Hepatocyte (in vitro differentiated cells): ENCODE results near the gene LST1. TPM values are rescaled to one million over a fixed set of nuclear protein-coding genes. Genes with fewer than 3 reads are reported as not detected.

ENCODE experiments used
- DNase-seq: peaks from one replicate; pipeline ENCODE4 v3.0.0-alpha.2; 2016; ENCODE audit warnings: low spot score
- H2AFZ ChIP-seq: fragments of 200-600 bp; sonication (generic); 2 replicates; pipeline ENCODE4 v1.6.0; 2016; ENCODE audit warnings: antibody characterized with exemption, mild to moderate bottlenecking
- H3K27ac ChIP-seq: fragments of 200-600 bp; sonication (generic); 2 replicates; pipeline ENCODE4 v1.5.1; 2016; ENCODE audit warnings: mild to moderate bottlenecking
- H3K27me3 ChIP-seq: fragments of 200-600 bp; sonication (generic); 2 replicates; pipeline ENCODE4 v1.6.1; 2016
- H3K36me3 ChIP-seq: fragments of 200-600 bp; sonication (generic); replicated peaks from 2 replicates; pipeline ENCODE4 v1.5.1; 2016; ENCODE audit warnings: low read depth; ENCODE audit not compliant: insufficient read depth
- H3K4me1 ChIP-seq: fragments of 200-600 bp; sonication (generic); 2 replicates; pipeline ENCODE4 v1.5.1; 2016; ENCODE audit warnings: mild to moderate bottlenecking, moderate library complexity; ENCODE audit not compliant: insufficient read depth
- H3K4me2 ChIP-seq: fragments of 200-600 bp; sonication (generic); 2 replicates; pipeline ENCODE4 v1.6.0; 2016
- H3K4me3 ChIP-seq: fragments of 200-600 bp; sonication (generic); 2 replicates; pipeline ENCODE4 v1.5.1; 2016; ENCODE audit warnings: mild to moderate bottlenecking
- H3K79me2 ChIP-seq: fragments of 200-600 bp; sonication (generic); 2 replicates; pipeline ENCODE4 v1.6.0; 2017; ENCODE audit warnings: mild to moderate bottlenecking
- H3K9me2 ChIP-seq: fragments of 200-600 bp; sonication (generic); replicated peaks from 2 replicates; pipeline ENCODE4 v1.6.0; 2017; ENCODE audit warnings: mild to moderate bottlenecking; ENCODE audit not compliant: insufficient read depth
- H3K9me3 ChIP-seq: fragments of 200-600 bp; sonication (generic); 2 replicates; pipeline ENCODE4 v1.5.1; 2016; ENCODE audit warnings: low read depth, mild to moderate bottlenecking
- H4K20me1 ChIP-seq: fragments of 200-600 bp; sonication (generic); 2 replicates; pipeline ENCODE4 v1.6.0; 2016; ENCODE audit warnings: mild to moderate bottlenecking; ENCODE audit not compliant: insufficient read depth, poor library complexity, severe bottlenecking
- EZH2 ChIP-seq: fragments of 200-600 bp; sonication (generic); IDR thresholded peaks from 2 replicates; pipeline ENCODE4 v1.6.1; 2016; ENCODE audit warnings: antibody characterized with exemption, mild to moderate bottlenecking, borderline replicate concordance
- EZH2phosphoT487 ChIP-seq: fragments of 200-600 bp; sonication (generic); IDR thresholded peaks from one replicate; pipeline ENCODE4 v1.6.1; 2018; ENCODE audit warnings: antibody characterized with exemption, mild to moderate bottlenecking, low read depth, moderate library complexity; ENCODE audit not compliant: unreplicated experiment, severe bottlenecking
- WGBS: methylation state at CpG from one replicate; pipeline ENCODE4 v1.1.6; 2016; ENCODE audit warnings: low lambda C conversion rate; ENCODE audit errors: missing lambda C conversion rate; 5-methylcytosine and 5-hydroxymethylcytosine counted together
- microRNA-seq: library from miRNA; unstranded; fragments of <30 nt; microRNA quantifications from one replicate; pipeline ENCODE4, GENCODE V29; 2017
- polyA plus RNA-seq: library from polyadenylated mRNA; unstranded; fragments of >200 nt; fragmentation: Nextera tagmentation; extraction: Ambion mirVana; gene quantifications from 2 replicates; pipeline ENCODE4 v1.2.1, GENCODE V29; 2016
- small RNA-seq: library from RNA; depleted of rRNA; stranded (forward); fragments of <200 nt; gene quantifications from one replicate; pipeline ENCODE3, GENCODE V24; 2014
- total RNA-seq: library from RNA; depleted of rRNA; stranded (reverse); fragments of >200 nt; gene quantifications from 2 replicates; pipeline ENCODE4 v1.2.3, GENCODE V29; 2014
- TF ChIP-seq, protein P1 (sequence below): fragments of 200-600 bp; sonication (generic); IDR thresholded peaks from 2 replicates; pipeline ENCODE4 v1.5.1; 2016; ENCODE audit warnings: antibody characterized with exemption, mild to moderate bottlenecking; ENCODE audit not compliant: poor library complexity

LST1 gene
- total and polyA plus RNA-seq, 2 experiments from 2014 or later: 2.4 TPM; not detected in 1

DNA sequence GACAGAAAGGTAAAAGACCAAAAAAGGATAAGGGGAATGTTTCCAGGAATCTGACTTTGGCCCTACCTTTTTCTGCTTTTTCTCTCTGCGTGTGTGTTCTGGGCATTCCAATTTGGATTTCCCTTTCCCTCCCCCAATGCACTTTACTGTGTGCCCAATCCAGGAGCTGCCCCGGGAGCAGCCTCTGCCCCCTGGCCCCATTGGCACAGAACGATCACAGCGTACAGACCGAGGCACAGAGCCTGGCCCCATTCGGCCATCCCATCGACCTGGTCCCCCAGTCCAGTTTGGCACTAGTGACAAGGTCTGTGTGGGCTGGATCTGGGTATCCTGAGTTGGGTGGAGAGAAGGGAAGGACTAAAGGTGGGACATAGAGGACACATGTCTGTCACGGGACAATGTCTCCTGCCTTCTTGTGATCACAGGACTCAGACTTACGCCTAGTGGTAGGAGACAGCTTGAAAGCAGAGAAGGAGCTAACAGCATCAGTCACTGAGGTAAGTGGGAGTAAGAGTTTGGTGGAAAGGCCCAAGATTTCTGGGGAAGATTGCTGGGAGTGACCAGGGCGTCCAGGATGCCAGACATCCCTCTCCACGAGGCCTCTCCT lies 49.0 kb downstream of the LST1 start:
- Histone ChIP-seq H3K4me3 (no peak overlapping the region), H3K79me2 (peaks cover 2% of the 10 kb centered on the region), H3K27ac (no peak overlapping the region), H2AFZ (no peak overlapping the region), H3K4me2 (no peak overlapping the region), H3K27me3 (no peaks in the 10 kb centered on the region), H3K4me1 (no peaks in the 10 kb centered on the region), H4K20me1 (peaks cover 3% of the 10 kb centered on the region), H3K9me2 (no peaks in the 10 kb centered on the region), H3K36me3 (no peaks in the 10 kb centered on the region), H3K9me3 (no peaks in the 10 kb centered on the region)
- TF ChIP-seq EZH2: no peak
- no peak for TF ChIP-seq EZH2phosphoT487
- TF ChIP-seq, protein P1, sequence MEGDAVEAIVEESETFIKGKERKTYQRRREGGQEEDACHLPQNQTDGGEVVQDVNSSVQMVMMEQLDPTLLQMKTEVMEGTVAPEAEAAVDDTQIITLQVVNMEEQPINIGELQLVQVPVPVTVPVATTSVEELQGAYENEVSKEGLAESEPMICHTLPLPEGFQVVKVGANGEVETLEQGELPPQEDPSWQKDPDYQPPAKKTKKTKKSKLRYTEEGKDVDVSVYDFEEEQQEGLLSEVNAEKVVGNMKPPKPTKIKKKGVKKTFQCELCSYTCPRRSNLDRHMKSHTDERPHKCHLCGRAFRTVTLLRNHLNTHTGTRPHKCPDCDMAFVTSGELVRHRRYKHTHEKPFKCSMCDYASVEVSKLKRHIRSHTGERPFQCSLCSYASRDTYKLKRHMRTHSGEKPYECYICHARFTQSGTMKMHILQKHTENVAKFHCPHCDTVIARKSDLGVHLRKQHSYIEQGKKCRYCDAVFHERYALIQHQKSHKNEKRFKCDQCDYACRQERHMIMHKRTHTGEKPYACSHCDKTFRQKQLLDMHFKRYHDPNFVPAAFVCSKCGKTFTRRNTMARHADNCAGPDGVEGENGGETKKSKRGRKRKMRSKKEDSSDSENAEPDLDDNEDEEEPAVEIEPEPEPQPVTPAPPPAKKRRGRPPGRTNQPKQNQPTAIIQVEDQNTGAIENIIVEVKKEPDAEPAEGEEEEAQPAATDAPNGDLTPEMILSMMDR: no peak
- DNase-seq: no peak
- WGBS: 89% methylated on average over 11 of the region's 11 CpGs

DNA sequence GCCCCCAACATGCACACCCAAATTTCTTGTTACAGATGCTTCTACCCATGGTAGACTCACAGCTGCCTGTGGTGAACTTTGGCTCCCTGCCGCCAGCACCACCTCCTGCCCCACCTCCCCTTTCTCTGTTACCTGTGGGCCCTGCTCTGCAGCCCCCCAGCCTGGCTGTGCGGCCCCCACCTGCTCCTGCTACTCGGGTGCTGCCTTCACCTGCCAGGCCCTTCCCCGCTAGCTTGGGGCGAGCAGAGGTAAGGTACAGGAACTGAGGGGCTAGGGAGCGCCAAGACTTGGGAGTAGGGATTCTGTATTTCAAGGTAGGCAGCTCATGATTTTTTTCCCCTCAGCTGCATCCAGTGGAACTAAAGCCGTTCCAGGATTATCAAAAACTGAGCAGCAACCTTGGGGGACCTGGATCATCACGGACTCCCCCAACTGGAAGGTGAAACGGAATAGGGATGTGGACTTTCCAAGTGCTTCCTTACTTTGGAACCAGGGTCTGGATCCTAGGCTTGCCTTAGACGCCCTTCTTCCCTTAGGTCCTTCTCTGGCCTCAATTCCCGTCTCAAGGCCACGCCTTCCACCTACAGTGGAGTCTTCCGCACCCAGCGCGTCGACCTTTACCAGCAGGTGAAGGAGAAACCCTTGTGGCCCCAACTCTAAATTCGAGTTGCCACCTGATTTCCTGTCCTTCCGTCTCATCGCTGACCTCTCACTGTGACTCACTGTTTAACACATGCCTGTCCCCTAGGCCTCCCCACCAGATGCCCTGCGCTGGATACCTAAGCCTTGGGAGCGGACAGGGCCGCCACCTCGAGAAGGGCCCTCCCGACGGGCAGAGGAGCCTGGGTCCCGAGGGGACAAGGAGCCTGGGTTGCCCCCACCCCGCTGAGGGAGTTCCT lies 50.9 kb downstream of the LST1 start:
- WGBS: 88% methylated on average over 27 of the region's 27 CpGs
- Histone ChIP-seq H3K79me2 (peaks cover 2% of the 10 kb centered on the region), H3K36me3 (no peaks in the 10 kb centered on the region), H3K27me3 (no peaks in the 10 kb centered on the region), H3K27ac (peak overlapping the region; percentile 57), H2AFZ (no peak overlapping the region), H3K9me3 (no peaks in the 10 kb centered on the region), H3K4me2 (no peak overlapping the region), H3K4me1 (no peaks in the 10 kb centered on the region), H3K4me3 (no peak overlapping the region), H3K9me2 (no peaks in the 10 kb centered on the region), H4K20me1 (peaks cover 3% of the 10 kb centered on the region)
- no peak for DNase-seq
- TF ChIP-seq, protein P1: no peak
- TF ChIP-seq EZH2phosphoT487: no peak
- TF ChIP-seq EZH2: no peak

Small RNA genes lying within 50 kb of the gene (microRNA-seq; reads per million reads assigned to microRNA genes)
- gene MIR6832: 2.2 reads per million

Small RNA genes lying within 50 kb of the gene (small RNA-seq; reads per million reads assigned to genes)
- not detected for gene MIR6832
- gene SNORA38: 3.7 reads per million, percentile 91 among the genes with 10 or more reads in this experiment
- gene SNORD117: 820 reads per million, percentile 99 among the genes with 10 or more reads in this experiment
- not detected for gene SNORD84
- not detected for gene UQCRHP1

Other genes with a start within 250 kb of the LST1 start
Only the 30 nearest of the 35 such genes appear.
- 32.6 and 36.0 TPM in 2 replicates for gene MICA, start 182.7 kb upstream of the LST1 start, total RNA-seq
- 41.9 and 43.8 TPM in 2 replicates for gene MICA, start 182.7 kb upstream of the LST1 start, polyA plus RNA-seq
- 0.40 and 0.67 TPM in 2 replicates for gene MICB, start 88.1 kb upstream of the LST1 start, total RNA-seq
- gene MICB, start 88.1 kb upstream of the LST1 start, polyA plus RNA-seq: 0.11 and 0.44 TPM in 2 replicates
- 0.47 and 1.2 TPM in 2 replicates for gene MCCD1, start 57.3 kb upstream of the LST1 start, total RNA-seq
- gene MCCD1, start 57.3 kb upstream of the LST1 start, polyA plus RNA-seq: 1.3 and 2.0 TPM in 2 replicates
- 207 and 287 TPM in 2 replicates for gene DDX39B, start 44.3 kb upstream of the LST1 start, total RNA-seq
- 210 and 238 TPM in 2 replicates for gene DDX39B, start 44.3 kb upstream of the LST1 start, polyA plus RNA-seq
- 0.63 and 0.88 TPM in 2 replicates for gene ATP6V1G2, start 39.7 kb upstream of the LST1 start, total RNA-seq
- 0.73 TPM in 1 of 2 replicates, not detected in the other for gene ATP6V1G2, start 39.7 kb upstream of the LST1 start, polyA plus RNA-seq
- gene NFKBIL1, start 38.7 kb upstream of the LST1 start, total RNA-seq: 22.7 and 28.9 TPM in 2 replicates
- gene NFKBIL1, start 38.7 kb upstream of the LST1 start, polyA plus RNA-seq: 25.0 and 30.3 TPM in 2 replicates
- gene LTA, start 14.0 kb upstream of the LST1 start, total RNA-seq: not detected in 2 replicates
- not detected in 2 replicates for gene LTA, start 14.0 kb upstream of the LST1 start, polyA plus RNA-seq
- gene TNF, start 10.7 kb upstream of the LST1 start, total RNA-seq: 0.63 TPM in 1 of 2 replicates, not detected in the other
- gene TNF, start 10.7 kb upstream of the LST1 start, polyA plus RNA-seq: 0.91 and 1.3 TPM in 2 replicates
- 2.4 and 4.0 TPM in 2 replicates for gene LTB, start 3.9 kb upstream of the LST1 start, total RNA-seq
- 6.0 and 10.6 TPM in 2 replicates for gene LTB, start 3.9 kb upstream of the LST1 start, polyA plus RNA-seq
- gene NCR3, start 6.7 kb downstream of the LST1 start, total RNA-seq: not detected in 2 replicates
- not detected in 2 replicates for gene NCR3, start 6.7 kb downstream of the LST1 start, polyA plus RNA-seq
- gene AIF1, start 29.0 kb downstream of the LST1 start, total RNA-seq: 4.1 and 4.6 TPM in 2 replicates
- 7.2 and 12.8 TPM in 2 replicates for gene AIF1, start 29.0 kb downstream of the LST1 start, polyA plus RNA-seq
- gene PRRC2A, start 34.4 kb downstream of the LST1 start, total RNA-seq: 29.8 and 50.2 TPM in 2 replicates
- 47.5 and 69.0 TPM in 2 replicates for gene PRRC2A, start 34.4 kb downstream of the LST1 start, polyA plus RNA-seq
- 113 and 148 TPM in 2 replicates for gene BAG6, start 66.4 kb downstream of the LST1 start, total RNA-seq
- 84.6 and 85.7 TPM in 2 replicates for gene BAG6, start 66.4 kb downstream of the LST1 start, polyA plus RNA-seq
- 9.3 and 10.4 TPM in 2 replicates for gene APOM, start 69.6 kb downstream of the LST1 start, total RNA-seq
- 28.2 and 40.7 TPM in 2 replicates for gene APOM, start 69.6 kb downstream of the LST1 start, polyA plus RNA-seq
- gene C6orf47, start 74.5 kb downstream of the LST1 start, total RNA-seq: 21.3 and 23.3 TPM in 2 replicates
- gene C6orf47, start 74.5 kb downstream of the LST1 start, polyA plus RNA-seq: 19.8 and 25.4 TPM in 2 replicates
- 11.5 and 18.1 TPM in 2 replicates for gene GPANK1, start 78.7 kb downstream of the LST1 start, total RNA-seq
- 18.5 and 23.8 TPM in 2 replicates for gene GPANK1, start 78.7 kb downstream of the LST1 start, polyA plus RNA-seq
- 155 and 185 TPM in 2 replicates for gene CSNK2B, start 79.8 kb downstream of the LST1 start, total RNA-seq
- 181 and 202 TPM in 2 replicates for gene CSNK2B, start 79.8 kb downstream of the LST1 start, polyA plus RNA-seq
- gene LY6G5B, start 83.7 kb downstream of the LST1 start, total RNA-seq: 2.2 and 5.3 TPM in 2 replicates
- 14.9 and 18.9 TPM in 2 replicates for gene LY6G5B, start 83.7 kb downstream of the LST1 start, polyA plus RNA-seq
- gene LY6G5C, start 94.8 kb downstream of the LST1 start, total RNA-seq: 0.32 TPM in 1 of 2 replicates, not detected in the other
- gene LY6G5C, start 94.8 kb downstream of the LST1 start, polyA plus RNA-seq: 0.63 and 5.0 TPM in 2 replicates
- gene ABHD16A, start 117.0 kb downstream of the LST1 start, total RNA-seq: 63.2 and 66.8 TPM in 2 replicates
- gene ABHD16A, start 117.0 kb downstream of the LST1 start, polyA plus RNA-seq: 81.3 and 94.7 TPM in 2 replicates
- not detected in 2 replicates for gene LY6G6F, start 120.6 kb downstream of the LST1 start, total RNA-seq
- not detected in 2 replicates for gene LY6G6F, start 120.6 kb downstream of the LST1 start, polyA plus RNA-seq
- 1.3 TPM in 1 of 2 replicates, not detected in the other for gene LY6G6D, start 129.1 kb downstream of the LST1 start, total RNA-seq
- 1.2 and 3.0 TPM in 2 replicates for gene LY6G6D, start 129.1 kb downstream of the LST1 start, polyA plus RNA-seq
- gene LY6G6C, start 135.5 kb downstream of the LST1 start, total RNA-seq: not detected in 2 replicates
- 0.30 and 0.39 TPM in 2 replicates for gene LY6G6C, start 135.5 kb downstream of the LST1 start, polyA plus RNA-seq
- gene MPIG6B, start 137.1 kb downstream of the LST1 start, total RNA-seq: not detected in 2 replicates
- 0.33 TPM in 1 of 2 replicates, not detected in the other for gene MPIG6B, start 137.1 kb downstream of the LST1 start, polyA plus RNA-seq
- 93.8 and 108 TPM in 2 replicates for gene DDAH2, start 143.0 kb downstream of the LST1 start, total RNA-seq
- 137 and 157 TPM in 2 replicates for gene DDAH2, start 143.0 kb downstream of the LST1 start, polyA plus RNA-seq
- gene CLIC1, start 150.3 kb downstream of the LST1 start, total RNA-seq: 454 and 463 TPM in 2 replicates
- gene CLIC1, start 150.3 kb downstream of the LST1 start, polyA plus RNA-seq: 555 and 599 TPM in 2 replicates
- 6.4 and 7.9 TPM in 2 replicates for gene MSH5, start 153.7 kb downstream of the LST1 start, total RNA-seq
- 4.9 and 8.5 TPM in 2 replicates for gene MSH5, start 153.7 kb downstream of the LST1 start, polyA plus RNA-seq
- gene SAPCD1, start 176.4 kb downstream of the LST1 start, total RNA-seq: 1.4 and 4.1 TPM in 2 replicates
- 1.8 and 2.0 TPM in 2 replicates for gene SAPCD1, start 176.4 kb downstream of the LST1 start, polyA plus RNA-seq
- 1.5 and 3.4 TPM in 2 replicates for gene VWA7, start 191.1 kb downstream of the LST1 start, total RNA-seq
- gene VWA7, start 191.1 kb downstream of the LST1 start, polyA plus RNA-seq: 2.8 and 5.2 TPM in 2 replicates
- gene VARS1, start 209.5 kb downstream of the LST1 start, total RNA-seq: 23.3 and 36.6 TPM in 2 replicates
- 51.0 and 59.6 TPM in 2 replicates for gene VARS1, start 209.5 kb downstream of the LST1 start, polyA plus RNA-seq